Ramos (cell line): ENCODE measurements around the gene GP1BB.

Experiments used
- in situ Hi-C: fragments of 300-500 bp; cut with MboI; formaldehyde crosslinking; loops from one replicate; pipeline ENCODE4 v1.14.3; 2022; ENCODE audit warnings: low sequenced_read_pairs; ENCODE audit not compliant: unreplicated experiment

GP1BB gene

GRCh38 chr22:19753996-19754700 lies 30.8 kb downstream of the GP1BB start:
- in situ Hi-C loops, result no loop called here

DNA sequence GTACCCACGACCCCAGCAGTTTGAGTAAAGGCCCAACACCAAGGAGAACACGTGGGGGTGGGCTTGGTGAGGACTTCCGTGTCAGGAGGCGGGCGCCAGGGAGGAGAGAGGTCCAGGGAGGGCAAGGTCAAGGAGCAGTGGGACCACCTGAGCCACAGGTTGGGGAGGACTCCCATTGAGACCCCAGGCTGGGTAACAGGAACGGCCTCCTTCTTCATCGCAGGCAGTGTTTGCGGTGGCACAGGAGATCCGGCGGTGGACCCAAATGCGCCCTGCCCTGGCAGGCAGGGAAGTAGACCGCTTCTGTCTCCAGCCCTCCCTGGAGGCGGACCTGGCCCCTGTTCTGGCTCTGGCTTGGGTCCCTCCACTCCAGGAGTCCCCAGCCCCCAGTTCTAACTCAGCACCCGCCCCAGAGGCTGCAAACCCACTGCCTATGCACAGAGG lies 31.4 kb downstream of the GP1BB start:
- in situ Hi-C loops, result no loop called here

GRCh38 chr22:19755145-19755710 lies 31.9 kb downstream of the GP1BB start:
- in situ Hi-C loops, result no loop called here

- in situ Hi-C loops, result no loop called here
Measured at GRCh38 chr22:19755722-19756287, 32.5 kb downstream of the GP1BB start.

DNA sequence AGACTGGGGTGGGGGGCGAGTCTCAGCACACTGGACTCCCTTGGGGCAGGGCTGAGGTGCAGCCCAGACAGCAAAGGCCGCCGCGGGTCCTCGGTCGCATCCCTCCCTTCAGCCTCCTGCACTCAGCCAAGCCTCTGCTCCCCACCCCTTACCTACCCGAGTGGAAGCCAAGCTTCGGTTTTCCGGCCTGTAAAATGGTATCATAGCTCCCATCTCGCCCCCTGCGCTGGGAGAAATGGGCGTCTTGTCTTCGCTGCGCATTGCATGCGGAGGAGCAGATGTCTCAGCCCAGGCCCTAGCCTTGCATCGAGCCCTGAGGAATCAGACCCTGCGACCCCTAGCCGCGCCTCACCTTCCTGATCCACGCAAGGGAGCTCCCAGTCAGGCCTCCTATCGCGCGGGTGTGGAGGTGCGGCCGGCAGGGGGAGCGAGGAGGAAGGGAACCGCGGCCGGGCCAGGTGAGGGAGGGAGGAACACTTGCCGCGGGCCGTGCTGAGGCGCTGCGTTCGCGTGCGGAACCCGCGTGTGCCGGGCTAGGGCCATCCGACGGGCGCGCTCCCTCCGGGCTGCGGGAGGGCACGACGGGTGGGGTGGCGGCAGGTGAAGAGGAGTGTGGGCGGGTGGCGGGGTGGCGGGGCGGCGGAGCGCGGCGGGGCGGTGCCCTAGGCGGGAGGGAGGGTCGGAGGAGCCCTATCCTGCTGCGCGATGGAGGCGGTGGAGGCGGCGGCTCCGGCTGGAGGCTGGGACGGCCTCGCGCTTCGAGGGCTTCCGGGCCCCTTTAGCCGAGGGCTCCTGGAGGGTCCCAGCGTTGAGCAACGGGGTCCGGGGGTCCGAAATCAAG lies 33.2 kb downstream of the GP1BB start:
- in situ Hi-C loops, result no loop called here

GRCh38 chr22:19757140-19757984 lies 34.0 kb downstream of the GP1BB start:
- in situ Hi-C loops, result no loop called here

GRCh38 chr22:19757985-19758895 lies 34.9 kb downstream of the GP1BB start:
- in situ Hi-C loops, result no loop called here

DNA sequence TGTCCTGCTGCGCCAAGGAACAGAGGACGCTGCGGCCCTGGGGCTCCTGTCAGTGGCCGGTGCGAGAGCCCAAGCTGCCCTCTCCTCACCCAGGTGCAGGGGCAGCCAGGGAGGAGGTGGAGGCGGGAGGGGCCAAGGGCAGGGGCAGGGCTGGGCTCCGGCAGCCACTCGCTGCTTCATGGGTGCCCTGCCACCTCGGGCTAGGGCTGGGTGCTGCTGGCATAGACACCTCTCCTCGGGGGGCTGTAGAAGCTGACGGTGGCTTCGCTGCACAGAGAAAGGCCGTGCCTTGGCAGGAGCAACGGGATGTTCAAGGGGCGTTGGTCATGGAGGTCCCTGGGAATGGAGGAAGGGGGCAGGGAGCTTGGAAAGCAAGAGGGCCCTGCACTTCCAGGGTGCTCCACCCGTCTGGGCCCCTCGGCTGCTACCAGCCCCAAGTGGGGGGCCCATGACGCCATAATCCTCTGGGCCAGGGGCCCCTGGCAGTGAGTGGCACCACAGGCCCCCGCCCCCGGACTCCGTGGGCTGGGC lies 35.6 kb downstream of the GP1BB start:
- in situ Hi-C loops, result no loop called here

- in situ Hi-C loops, result no loop called here
Measured at GRCh38 chr22:19759427-19760057, 36.2 kb downstream of the GP1BB start.

DNA sequence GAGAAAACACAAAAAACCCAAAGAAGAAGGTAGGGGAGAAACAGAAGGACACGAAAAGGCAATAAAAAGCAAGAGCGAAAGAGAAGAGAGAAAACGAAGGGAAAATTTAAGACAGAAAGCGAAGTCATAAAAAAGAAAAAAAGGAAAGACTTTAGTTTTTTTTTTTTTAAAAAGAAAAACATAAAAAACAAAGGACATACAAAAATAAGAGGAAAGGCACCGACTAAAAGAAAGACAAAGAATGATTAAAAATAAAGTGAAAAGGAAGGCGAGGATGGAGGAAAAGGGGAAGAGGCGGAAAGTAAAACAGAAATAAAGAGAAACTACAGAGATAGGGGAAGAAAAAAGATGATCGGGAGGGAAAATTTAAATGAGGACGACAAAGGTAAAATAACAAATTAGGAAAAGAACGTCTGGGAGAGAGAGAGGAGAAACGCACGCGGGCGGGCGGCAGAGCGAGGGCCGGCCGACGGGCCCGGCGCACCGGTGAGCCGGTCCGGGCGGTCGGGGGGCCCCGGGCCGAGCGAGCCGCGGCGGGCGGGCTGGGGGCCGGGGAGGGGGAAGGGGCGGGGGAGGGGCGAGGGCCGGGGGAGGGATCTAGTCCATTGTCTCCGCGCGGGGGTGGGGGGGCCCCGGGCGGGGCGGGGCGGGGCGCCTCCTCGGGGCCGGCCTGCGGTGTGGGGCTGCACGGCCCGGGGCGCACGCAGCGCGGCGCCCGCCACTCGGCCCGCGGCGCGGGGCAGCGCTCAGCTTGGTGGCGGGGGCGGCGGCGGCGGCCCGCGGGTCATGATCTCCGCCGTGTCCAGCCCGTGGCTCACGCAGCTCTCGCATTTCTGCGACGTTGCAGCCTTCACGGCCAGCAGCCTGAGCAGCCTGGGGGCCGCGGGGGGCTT lies 37.0 kb downstream of the GP1BB start, which contains the start of gene TBX1:
TSS of gene TBX1 (plus strand) at position 721 of the 893 bp plus-strand sequence. CDS start at position 787, 66 bp downstream.
- in situ Hi-C loops, result no loop called here

GRCh38 chr22:19760951-19761724 lies 37.8 kb downstream of the GP1BB start:
- in situ Hi-C loops, result no loop called here

DNA sequence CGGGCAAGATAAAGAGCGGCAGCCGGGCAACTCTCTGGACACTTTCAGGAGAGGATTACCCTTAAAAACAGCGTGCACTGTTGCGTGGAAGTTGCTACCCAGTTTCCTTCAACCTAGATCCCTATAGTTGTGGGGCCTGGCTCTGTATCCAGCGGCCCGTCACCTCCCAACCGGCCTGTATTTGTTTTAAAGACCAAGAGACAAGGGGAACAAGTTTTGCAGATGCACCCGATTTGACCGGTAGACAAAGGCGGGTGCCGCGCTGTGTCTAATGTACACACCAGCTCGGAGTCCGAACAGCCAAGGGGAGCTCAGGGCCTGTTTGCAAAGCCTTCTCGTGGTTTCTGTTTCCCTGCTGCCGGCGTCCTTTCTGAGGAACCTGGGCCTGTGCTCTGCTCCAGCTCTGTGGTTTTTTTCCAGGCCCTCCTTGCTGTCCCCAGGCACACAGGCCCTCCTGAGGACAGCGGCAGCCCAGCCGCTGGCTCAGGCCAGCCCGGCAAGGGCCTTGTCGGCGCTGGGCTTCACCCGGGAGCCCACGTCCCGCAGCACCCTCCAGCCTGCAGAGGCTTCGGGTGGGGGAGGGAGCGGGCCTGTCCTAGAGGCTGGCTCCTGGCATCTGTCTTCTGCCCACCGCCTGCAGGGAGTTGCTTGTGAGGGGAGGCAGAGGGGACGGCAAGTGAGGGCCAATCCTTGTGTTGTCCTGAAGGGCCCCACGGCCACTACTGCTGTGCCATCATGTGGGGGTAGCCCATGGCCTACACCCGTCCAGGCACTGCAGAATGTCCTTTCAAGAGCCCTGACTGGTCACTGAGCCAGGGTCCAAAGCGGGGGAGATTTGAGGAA lies 38.6 kb downstream of the GP1BB start:
- in situ Hi-C loops, result no loop called here

GRCh38 chr22:19762568-19763457 lies 39.5 kb downstream of the GP1BB start:
- in situ Hi-C loops, result no loop called here

DNA sequence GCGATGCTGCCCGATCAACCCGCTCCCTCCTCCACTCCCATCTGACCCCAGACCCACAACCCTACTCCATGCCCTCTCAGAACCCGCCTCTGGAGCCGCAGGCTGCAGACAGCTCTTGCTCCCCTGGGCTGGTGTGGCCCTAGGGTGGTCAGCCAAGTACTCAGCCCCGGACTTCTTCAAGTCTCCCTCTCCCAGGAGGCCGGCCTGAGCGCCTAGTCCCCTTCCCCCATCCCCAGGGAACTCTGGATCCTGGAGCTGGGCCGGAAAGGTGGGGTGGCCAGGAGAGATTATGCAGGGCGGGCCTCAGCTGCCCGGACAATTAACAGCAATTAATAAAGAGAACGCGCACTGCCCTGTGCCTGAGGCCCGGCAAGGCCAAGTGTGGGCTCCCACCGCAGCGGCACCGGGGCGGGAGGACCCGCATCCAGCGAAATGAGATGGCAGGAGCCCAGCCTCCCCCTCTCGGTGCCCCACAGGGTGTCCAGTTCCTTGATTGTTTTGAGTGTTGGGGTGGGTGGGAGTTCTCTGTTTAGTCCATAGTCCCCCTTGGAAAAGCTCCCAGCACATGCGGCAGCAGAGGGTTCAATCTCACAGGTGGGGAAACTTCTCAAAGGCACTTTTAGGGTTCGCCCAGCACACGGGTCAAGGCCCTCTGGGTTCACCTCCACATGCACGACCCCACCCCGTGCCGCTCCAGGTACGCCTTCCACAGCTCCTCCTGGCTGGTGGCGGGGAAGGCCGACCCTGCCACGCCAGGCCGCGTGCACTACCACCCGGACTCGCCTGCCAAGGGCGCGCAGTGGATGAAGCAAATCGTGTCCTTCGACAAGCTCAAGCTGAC lies 40.3 kb downstream of the GP1BB start:
- in situ Hi-C loops, result no loop called here
